Stimulated activated CD4-positive, alpha-beta T cell treated with anti-CD3 and anti-CD28 coated beads, Interleukin-1b, Interleukin-23, amount 100 ng/mL, for 48 hours (primary cell): ENCODE results near the gene TMPRSS3.

ENCODE experiments used
- DNase-seq: peaks from one replicate; pipeline ENCODE4 v3.0.0-alpha.2; 2020

Gene TMPRSS3

DNA sequence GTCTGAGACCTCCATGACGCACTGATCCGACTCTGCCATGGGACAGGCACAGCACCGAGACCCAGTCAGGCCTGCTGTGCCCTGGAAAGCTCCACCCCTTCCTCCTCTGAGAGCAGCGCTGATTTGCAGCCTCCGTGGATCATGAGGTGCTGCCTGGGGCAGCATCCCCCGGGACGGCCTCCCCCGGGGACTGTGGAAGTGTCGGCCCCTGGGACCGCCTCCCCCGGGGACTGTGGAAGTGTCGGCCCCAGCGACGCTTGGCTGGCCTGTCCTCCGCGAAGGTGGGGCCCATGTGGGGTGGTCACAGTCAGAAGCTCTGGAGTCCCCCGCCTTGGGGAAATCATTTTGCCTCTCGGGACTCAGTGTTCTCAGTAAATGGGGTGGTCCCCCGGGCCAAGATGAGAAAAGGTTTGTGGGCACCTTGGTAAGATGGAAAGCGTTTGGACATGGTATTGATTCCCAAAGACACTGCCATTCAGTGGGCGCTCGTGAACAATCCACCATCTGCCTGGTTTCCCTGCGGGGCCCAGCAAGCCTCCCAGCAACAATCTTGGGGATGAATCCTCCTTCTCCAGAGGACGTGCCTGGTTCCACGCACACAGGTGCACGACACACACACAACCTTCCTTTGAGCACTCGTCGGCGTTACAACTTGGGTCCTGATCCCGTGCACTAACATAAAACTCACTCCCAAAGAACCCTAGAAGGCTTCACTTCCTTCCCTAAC, 48.1 kb downstream of the TMPRSS3 start:
- DNase-seq: no peak

DNA sequence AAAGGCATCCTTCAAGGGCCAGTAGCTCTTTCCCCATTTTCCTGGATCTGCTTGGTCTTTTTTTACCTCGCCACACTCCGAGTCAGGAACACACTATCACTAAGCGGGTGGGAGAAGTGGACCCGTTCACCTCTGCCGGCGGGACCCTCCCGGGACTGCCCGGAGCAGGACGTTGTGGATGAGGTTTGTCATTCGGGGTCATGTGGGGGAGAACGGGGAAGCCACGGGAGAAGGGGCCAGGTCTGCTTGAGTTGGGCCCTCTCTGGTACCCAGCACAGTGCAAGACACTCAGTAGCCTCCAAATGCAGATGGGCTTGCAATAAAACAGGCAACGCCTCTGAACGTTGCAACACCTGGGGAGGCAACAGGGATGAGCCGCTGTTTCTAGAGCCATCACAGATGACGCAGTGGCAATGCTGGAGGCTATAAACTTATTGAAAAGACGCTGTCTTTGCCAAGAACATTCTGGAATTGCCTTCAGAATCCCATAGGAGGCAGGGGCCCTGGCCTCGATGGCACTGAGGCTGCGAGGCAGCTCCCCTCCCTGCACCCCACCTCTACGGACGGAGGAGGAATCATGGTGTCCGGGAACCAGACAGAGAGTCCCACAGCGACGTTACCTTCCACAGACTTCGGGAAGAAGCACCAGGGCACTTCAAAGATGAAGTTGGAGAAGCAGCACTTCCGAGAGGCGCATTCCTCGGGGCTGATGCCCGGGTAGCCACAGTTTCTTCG, 48.8 kb downstream of the TMPRSS3 start:
- no peak for DNase-seq

DNA sequence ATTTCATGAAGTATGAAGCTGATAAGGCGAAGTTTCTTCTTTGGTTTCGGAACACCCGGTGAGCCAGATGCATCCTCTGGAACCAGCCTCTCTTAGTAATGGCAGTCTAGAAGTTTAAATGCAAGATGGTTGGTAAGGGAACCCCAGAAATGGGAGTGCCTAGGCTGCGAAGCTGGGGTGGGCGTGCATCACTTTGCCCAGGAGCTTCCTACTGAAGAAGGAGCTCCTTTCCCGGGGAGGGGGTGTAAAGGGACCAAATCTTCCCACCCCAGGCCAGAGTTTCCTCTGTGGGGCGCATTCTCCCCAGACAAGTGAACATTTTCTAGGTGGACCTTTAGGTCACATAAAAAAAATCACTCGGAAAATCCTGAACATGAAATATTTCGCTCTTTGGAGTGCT, 49.4 kb downstream of the TMPRSS3 start:
- no peak for DNase-seq

DNA sequence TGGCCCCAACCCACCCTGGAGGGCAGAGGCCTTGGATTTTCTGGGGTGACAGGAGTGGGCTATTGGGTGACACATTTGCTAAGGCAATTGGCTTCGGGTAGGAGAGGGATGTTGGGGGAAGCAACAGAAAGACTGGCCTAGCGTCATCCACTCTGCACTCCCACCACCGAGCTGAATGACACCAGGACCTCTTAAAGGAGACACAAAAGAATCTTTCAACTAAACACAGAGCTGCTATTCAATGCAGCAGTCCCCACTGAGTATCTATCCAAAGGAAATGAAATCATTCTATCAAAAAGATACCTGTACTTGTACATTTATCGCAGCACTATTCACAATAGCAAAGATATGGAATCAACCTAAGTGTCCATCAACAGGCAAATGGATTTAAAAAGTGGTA, 51.2 kb downstream of the TMPRSS3 start:
- DNase-seq: no peak

DNA sequence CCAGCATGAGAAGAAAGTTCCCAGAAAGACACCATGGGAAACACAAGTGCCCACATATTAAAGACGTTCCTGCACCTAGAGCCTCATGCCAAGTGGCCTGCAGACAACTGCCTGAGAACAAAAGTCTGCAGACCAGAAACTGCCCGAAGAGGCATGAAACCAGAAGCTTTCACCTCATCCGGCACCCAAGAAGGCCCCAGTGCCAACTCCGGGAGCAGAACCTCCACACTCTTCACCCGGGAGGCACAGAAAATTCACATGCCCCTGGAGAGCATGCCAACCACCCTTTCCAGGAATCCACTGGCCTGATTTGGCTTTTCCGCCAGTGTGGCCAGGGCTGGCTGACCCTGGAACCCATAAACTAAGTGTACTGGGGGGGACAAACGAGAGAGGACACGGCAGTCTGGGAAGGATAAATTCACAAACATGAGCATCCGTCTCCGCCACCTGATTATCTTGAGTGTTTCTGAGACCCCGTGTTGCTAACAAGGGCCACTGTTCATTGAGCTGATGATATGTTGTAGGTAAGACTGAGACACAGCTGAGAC, 51.8 kb downstream of the TMPRSS3 start:
- no peak for DNase-seq

DNA sequence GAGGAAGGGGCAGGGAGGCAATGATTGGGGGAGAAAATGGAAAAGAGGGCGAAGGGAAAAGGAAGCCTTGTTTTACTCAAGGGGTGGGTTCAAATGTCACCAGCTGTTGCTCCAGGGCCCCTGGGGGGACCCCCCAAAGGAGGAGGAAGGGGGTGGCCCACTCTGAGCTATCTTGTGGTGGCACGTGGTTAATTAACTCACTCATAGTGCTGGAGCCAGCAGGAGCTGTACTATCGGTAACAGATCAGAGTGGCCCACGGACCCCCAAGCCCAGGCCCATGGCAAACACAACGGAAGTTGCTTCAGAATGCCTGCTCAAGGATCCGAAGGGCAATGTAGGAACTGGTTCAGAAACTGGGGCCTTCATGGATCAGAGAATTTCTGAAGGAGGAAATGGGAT, 52.3 kb downstream of the TMPRSS3 start:
- no peak for DNase-seq

DNA sequence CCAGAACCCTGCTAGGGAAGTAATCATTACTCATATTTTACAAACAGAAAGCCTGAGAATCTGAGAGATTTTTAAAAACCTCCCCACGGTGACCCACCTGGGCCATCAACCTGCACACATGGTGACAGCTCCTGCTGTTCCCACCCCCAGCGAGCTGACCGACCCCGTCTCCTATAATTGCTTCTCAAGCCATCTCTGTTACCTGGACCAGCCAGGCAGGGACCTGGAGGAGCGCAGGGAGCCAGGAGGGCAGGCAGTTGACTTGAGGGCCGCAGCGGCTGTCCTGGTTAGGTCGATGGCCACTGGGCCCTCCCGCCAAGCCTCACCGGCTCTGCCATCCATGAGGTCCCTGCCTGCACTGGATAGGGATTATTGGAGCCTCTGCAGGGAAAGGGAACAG, 52.8 kb downstream of the TMPRSS3 start:
- no peak for DNase-seq

DNA sequence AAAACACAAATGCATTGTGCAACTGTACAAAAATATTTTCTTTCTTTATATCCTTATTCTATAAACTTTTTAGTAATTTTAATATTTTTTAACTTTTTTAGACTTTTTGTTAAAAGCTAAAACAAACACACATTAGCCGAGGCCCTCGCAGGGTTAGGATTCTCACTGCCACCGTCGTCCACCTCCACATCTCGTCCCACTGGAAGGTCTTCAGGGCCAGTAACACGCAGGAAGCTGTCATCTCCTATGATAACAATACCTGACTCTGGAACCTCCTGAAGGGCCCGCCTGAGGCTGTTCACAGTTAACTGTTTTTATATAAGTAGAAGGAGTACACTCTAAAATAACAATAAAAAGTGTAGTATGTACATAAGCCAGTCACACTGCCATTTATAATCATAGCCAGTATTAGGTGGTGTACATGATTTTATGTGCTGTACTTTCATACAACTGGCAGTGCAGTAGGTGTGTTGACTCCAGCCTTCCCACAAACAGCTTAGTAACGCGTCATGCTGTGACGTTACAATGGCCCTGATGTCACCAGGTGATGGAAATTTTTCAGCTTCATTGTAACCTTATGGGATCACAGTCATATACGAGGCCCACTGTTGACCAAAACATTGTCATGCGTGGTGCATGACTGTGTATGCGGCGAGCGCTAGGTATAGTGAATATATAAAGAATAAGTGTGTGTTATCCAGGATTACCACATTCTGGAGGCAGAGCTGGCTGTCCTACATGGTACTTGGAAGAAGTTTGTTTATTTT, 53.9 kb downstream of the TMPRSS3 start:
- DNase-seq: peak; percentile 16

DNA sequence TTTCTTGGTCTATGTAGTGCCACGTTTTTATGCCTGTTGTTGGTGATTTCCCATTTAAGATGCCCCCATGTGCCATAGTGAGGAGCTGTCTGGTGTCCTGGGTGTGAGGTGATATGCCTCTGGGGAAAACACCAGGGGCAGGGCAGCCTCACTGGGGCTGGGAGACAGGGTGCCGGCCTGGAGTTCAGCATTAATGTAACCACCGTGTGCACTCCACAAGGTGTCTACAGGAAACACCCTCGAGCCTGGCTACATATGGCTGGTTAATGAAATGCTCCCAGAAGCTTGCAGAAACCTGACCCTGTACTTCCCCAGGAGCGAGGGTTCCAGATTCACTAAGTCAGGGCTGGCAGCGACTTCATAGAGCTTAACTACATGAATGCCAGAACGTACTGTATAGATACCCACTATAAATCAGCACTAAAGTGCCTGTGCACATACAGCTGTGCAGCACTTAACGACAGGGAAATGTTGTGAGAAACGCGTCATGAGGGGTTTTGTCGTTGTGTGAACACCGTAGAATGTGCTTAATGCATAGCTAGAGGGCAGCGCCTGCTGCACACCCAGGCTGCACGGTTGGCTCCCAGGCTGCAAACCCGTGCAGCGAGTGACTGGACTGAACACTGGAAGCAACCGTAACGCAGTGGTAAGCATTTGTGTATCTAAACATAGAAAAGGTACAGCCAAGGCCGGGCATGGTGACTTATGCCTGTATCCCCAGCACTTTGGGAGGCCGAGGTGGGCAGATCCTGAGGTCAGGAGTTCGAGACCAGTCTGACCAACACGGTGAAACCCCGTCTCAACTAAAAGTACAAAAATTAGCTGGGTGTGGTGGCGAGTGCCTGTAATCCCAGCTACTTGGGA, 55.4 kb downstream of the TMPRSS3 start:
- DNase-seq: no peak

DNA sequence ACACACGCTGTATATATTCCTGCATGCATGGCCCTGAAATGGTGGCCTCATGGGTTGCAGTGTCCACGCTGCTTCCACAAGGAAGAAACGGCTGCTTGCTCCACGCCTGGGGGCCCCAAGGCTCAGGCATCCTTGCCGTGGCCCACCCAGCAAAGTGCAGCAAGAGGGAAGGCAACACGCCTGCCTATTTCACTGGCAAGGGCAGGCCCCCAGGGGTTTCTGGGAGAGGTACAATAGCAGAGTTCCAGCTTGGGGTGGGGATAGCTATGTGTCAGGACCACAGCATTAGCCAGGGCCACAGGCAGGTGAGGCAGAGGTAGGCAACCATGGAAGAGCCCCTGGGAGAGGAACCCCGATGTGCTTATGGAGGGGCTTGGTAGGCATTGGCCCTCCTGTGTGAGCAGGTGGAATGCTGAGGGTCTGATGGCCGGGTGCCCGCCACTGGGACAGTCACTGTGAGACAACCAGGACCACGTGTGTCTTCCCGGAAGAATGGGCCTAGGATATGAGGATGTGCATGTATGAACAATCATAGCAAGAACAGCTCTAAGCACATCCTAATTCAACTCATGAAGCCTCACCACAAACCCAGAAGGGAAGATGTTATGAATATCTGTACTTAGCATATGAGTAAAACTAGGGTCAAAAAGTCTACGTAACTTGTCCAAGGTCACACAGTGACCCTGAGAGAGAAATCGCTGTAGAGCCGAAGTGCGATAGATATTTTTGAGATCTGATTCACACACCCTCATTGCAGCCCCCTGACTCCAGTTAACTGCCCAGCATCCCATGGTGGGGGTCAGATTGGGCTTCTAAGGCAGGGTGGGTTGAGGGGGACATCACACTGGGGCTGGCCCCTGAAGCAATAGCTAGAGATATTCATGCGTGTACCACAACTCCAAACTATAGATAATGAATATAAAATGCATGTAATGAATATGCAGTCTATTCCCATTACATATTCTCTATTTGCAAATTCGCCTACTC, 56.8 kb downstream of the TMPRSS3 start:
- DNase-seq: no peak

DNA sequence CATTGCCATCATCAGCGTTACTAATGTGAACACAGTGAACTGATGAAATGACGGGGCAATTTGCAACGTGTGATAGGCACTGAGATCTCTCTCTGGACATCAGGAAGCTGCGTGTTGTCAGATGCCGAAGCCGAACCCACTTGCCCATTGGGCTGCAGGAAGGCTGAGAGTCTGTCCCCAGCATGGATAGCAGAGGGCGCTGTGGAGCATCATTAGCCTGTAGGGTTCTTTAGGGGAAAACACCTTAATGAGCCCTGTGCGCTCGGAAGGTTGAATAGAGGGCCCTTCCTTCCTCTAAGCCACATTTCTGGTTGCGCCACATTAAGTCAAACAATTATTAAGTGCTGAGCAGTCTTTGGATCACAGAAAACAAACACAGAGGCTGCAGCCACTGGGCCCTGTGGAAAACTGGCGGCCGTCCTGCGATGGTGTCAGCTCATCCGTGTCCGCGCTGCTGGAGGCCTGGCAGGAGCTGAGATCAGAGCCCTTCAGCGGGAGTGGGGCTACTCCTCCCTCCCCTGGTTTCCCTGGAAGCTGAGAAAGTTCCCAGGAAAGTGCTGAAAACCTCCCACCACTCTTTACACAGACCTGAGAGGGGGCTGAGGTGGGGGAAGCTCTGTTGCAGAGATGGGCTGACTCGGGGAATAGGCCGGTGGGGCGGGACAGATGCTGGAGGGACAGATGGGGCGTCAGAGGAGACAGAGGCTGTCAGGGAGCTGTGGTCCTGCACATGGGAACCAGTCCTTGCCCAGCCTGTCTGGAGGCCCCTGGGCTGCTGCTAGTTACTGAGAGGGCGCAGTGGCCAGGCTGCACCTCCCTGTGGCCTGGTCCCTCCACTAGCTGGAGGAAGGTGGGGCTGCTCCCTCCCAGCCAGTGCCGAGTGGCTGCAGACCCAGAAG, 57.8 kb downstream of the TMPRSS3 start:
- DNase-seq: peak; percentile 84

DNA sequence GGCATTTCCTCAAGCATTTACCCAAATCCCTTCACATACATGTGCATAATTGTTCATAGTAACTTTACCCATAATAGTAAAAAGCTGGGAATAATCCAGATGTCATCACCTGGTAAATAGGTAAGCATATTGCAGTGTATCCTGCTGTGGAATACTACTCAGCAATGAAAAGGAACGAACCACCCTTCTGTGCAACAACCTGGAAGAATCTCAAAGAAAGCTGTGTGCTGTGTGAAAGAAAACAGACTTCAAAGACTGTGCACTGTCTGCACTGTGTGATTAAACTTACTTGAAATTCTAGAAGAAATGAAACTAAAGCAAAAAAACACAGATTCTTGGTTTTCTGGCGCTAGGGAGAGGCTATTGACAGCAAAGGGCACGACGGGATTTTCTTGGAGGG, 58.6 kb downstream of the TMPRSS3 start:
- DNase-seq: no peak

DNA sequence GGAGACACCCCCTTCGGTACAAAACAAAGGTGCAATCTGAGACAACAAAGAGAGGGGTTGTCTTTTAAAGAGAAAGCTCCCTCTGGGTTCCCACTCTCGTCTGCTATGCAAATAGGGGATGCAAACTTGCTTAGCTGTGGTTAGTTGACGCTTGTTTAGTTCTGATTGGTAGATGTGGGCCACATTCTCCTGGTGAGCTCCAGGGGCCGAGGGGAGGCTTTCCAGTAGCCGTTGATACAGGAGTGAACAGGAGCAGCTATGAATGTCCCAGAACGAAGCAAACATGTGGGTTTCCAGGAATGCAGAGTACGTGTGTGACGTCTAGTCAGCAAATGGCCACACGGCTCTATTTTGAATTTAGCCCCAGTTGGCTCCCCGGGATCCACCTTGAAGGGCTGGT, 59.8 kb downstream of the TMPRSS3 start:
- DNase-seq: no peak

DNA sequence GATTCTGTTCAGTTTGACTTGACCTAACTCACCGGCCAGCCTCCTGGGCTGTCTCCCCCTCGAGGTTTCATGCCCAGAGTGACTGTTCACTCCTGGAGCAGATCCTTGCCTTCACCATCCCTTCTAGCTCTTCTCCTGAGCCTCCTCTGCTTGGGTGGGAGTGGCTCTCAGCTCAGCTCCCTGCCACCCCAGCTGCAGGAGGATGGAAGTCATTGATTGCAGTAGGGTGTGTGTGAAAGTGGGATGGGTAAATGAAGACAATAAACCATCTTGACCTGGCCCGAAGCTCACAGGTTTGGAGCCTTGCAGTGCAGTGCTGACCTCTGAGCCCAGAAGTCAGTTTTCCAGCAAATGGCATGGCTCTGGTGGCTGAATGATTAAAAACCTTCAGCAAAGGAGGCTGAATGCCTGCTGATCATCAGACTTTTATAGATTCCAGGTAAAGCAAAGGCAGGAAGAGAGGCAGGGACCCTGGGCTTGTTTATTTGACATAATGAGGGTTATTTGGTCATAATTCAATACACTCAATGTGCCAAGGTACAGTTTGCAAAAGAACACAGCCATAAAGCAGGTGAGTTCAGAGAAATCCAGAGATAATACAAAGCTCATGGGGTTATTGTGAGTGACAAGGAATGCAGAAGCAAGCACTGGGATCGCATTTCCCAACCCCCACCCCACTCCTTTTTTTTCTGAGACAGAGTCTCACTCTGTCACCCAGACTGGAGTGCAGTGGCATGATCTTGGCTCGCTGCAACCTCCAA, 63.1 kb downstream of the TMPRSS3 start:
- DNase-seq: no peak

DNA sequence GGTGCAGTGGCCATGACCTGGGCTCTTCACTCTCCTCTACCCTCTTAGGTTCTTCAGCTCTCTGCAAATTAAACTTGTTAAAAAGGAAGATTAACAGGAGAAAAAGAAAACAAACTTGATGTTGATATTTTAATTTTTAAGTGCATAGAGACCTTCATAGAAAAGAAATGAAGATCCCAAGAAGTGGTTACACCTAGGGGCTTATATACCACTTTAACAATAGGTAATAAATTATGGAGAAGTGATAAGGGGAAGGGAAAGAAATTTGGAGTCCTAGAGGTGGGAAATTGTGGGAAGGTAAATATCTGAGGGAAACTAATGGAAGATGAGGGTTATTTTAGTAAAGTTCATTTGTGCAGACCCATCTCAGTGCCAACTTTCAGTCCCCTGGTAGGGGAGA, 64.2 kb downstream of the TMPRSS3 start:
- DNase-seq: no peak

DNA sequence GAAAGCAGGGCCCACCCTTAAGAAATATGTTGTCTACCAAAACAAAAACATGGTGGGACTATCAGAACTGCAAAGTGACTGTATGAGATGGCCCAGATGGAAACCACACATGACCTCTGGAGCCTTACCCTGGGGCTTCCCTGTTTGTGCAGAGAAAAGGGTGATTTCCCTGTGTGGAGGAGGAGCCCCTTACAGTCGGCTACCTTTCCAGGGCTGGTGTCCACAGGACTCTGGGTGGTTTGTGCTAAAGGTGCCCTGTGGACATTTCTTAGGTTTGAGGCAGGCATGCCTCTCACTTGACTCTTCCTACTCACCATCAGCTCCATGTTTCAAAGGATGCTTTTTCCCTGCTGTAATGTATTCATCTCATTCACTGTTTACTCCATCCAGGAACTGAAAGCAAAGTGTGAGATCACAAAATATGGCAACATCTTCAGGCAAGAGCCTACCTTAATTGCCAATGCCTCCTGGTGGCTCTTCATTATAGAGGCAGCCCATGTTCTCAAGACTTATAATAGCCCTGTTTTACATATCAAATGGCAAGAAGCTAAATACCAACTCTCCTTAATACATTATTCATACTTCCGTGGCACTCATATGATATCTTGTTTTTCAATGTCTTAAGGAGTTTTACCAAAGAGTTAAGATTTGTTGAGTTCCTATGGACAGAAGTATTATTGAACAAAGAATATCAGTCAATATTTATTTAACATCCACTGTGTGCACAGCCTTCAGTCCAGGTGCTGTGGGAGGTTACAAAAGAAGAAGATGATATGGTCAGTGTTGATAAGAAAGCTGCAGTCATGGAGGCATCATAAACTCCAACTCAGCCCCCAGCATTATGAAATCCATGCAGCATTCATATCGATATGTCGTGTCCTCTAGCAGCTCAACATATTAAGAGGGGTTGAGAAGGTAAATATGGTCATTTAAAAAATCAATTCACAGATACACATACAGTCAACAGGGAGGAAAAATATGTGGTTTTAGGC, 65.2 kb downstream of the TMPRSS3 start:
- no peak for DNase-seq

DNA sequence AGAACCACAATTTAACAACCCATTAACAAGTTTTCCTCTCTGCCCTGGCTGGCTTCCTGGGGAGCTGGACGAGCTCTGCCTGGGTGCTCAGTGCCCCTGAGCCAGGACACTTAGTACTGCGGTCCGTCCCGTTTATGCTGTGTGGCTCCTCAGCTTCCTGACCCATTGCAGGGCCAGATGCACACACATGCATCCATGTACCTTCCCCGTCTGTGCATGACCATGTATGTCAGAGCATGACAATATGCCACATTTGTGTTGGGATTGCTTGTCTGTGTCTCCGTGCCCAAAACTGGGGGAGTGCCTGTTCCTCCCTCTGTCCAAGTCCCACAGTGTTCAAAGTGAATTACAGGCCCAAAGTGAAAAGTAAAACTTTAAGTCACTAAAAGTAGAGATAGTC, 71.0 kb downstream of the TMPRSS3 start:
- no peak for DNase-seq
